NB4 (cell line): Measurements from ENCODE around the gene FGF2.

Source experiments
- CTCF ChIP-seq: IDR thresholded peaks from one replicate; pipeline ENCODE4 v1.5.1; 2012; ENCODE audit warnings: low read depth, low read length
- MAX ChIP-seq: IDR thresholded peaks from 2 replicates; pipeline ENCODE4 v1.6.1; 2011; ENCODE audit warnings: low read depth, low read length
- POLR2A ChIP-seq: IDR thresholded peaks from 2 replicates; pipeline ENCODE4 v1.6.1; 2011; ENCODE audit warnings: mild to moderate bottlenecking; ENCODE audit not compliant: insufficient read length; ENCODE audit errors: extremely low read depth

- TF ChIP-seq CTCF (no peak), POLR2A (no peak), MAX (no peak)
These were observed 34.7 kb downstream of the FGF2 start for GRCh38 chr4:122861172-122861943.
